K562 (cell line): ENCODE results near the gene TEX101. TPM values are rescaled to one million over a fixed set of nuclear protein-coding genes. Genes with fewer than 3 reads are reported as not detected.
A peak's percentile ranks its signal among the peaks of the same experiment; 100 is the strongest.

Experiments used
- ATAC-seq: fragments of 200-7000 bp; cut with Tn5 transposase; 3 replicates; pipeline ENCODE4 v1.9.1; 2020; ENCODE audit warnings: moderate library complexity
- BruUV-seq: library from RNA; stranded (reverse); fragments of 400-500 nt; replicated peaks from 2 replicates; lab custom pipeline; 2021; lab: Mats Ljungman, UMichigan
- CTCF ChIA-PET: fragments of 300-600 bp; formaldehyde crosslinking; extraction: SDS; loops from one replicate; lab custom pipeline; 2021; ENCODE audit warnings: low intra/inter-chr PET ratio; lab: Yijun Ruan, JAX
- POLR2A ChIA-PET: fragments of 300-600, 350-650 bp; sonication (Branson Sonifier 250); formaldehyde crosslinking; extraction: SDS; loops from one replicate; lab custom pipeline; 2021; ENCODE audit warnings: antibody characterized with exemption, inconsistent platforms; lab: Yijun Ruan, JAX
- DNase-seq, 4 experiments: peaks; one replicate each; pipeline versions ENCODE4 v3.0.0 to v3.0.0-alpha.2; 2011 to 2018; ENCODE audit warnings: low spot score in 3 of 4, mixed read lengths in 3 of 4; ENCODE audit errors: extremely low read depth in 1 of 4
- FAIRE-seq: peaks from 2 replicates; lab custom pipeline; 2011; peaks lifted over from hg19 to GRCh38; lab: Jason Lieb, UNC
- H2AFZ ChIP-seq: 2 replicates; pipeline ENCODE4 v1.6.0; 2011; ENCODE audit warnings: low read depth, low read length, control low read depth, inconsistent platforms
- H3K27ac ChIP-seq: fragments of 200-600 bp; 3 replicates; pipeline ENCODE4 v1.8.0; 2011; ENCODE audit warnings: low read depth, mild to moderate bottlenecking, control low read depth, inconsistent platforms, low read length, moderate library complexity, mixed read lengths; ENCODE audit errors: extremely low read depth
- H3K27me3 ChIP-seq, 2 experiments: fragments of 300-600 bp in 1 of 2; 2 replicates in 1 of 2; 3 replicates in 1 of 2; pipeline versions ENCODE4 v1.6.0 to v1.8.0; 2011; ENCODE audit warnings: inconsistent platforms in 2 of 2, low read length in 2 of 2, mild to moderate bottlenecking in 1 of 2, mixed read lengths in 1 of 2, moderate library complexity in 1 of 2; ENCODE audit not compliant: control insufficient read depth in 2 of 2, insufficient read depth in 2 of 2
- H3K36me3 ChIP-seq: fragments of 300-600 bp; 3 replicates; pipeline ENCODE4 v1.8.0; 2011; ENCODE audit warnings: mild to moderate bottlenecking, low read length, inconsistent platforms; ENCODE audit not compliant: control insufficient read depth, insufficient read depth
- H3K4me1 ChIP-seq, 2 experiments: fragments of 200-600 bp in 1 of 2; replicated peaks in 1 of 2; 2 replicates in 1 of 2; 3 replicates in 1 of 2; pipeline versions ENCODE4 v1.5.1 to v1.8.0; 2011; ENCODE audit warnings: inconsistent platforms in 2 of 2, low read length in 2 of 2, mild to moderate bottlenecking in 1 of 2, mixed read lengths in 1 of 2, moderate library complexity in 1 of 2; ENCODE audit not compliant: control insufficient read depth in 2 of 2, insufficient read depth in 2 of 2
- H3K4me2 ChIP-seq: 2 replicates; pipeline ENCODE4 v1.6.1; 2011; ENCODE audit warnings: low read length, control low read depth, inconsistent platforms, mixed read lengths; ENCODE audit not compliant: insufficient read depth
- H3K4me3 ChIP-seq: fragments of 200-600 bp; sonication (generic), shearing (Covaris generic); 2 replicates; pipeline ENCODE4 v1.5.1; 2016; ENCODE audit warnings: control low read depth, inconsistent platforms
- H3K79me2 ChIP-seq: fragments of 200-600 bp; 3 replicates; pipeline ENCODE4 v1.8.0; 2011; ENCODE audit warnings: low read length, inconsistent platforms; ENCODE audit not compliant: control insufficient read depth, insufficient read depth
- H3K9ac ChIP-seq, 2 experiments: 2 replicates each; pipeline versions ENCODE4 v1.6.0 to v1.6.1; 2011; ENCODE audit warnings: low read depth in 2 of 2, low read length in 2 of 2, control low read depth in 1 of 2, inconsistent platforms in 1 of 2, mild to moderate bottlenecking in 1 of 2, mixed read lengths in 1 of 2; ENCODE audit not compliant: insufficient read depth in 1 of 2
- H3K9me1 ChIP-seq: one replicate; pipeline ENCODE4 v1.6.0; 2011; ENCODE audit warnings: inconsistent platforms, mild to moderate bottlenecking, low read length, moderate library complexity; ENCODE audit not compliant: control insufficient read depth, insufficient read depth
- H3K9me3 ChIP-seq: replicated peaks from 2 replicates; pipeline ENCODE4 v1.5.1; 2011; ENCODE audit warnings: low read depth, low read length, inconsistent platforms; ENCODE audit not compliant: control insufficient read depth, insufficient read depth
- H4K20me1 ChIP-seq: replicated peaks from 2 replicates; pipeline ENCODE4 v1.6.1; 2011; ENCODE audit warnings: low read length, inconsistent platforms, mixed read lengths; ENCODE audit not compliant: control insufficient read depth, insufficient read depth
- BACH1 ChIP-seq: fragments of 200-800 bp; sonication (Bioruptor generic); IDR thresholded peaks from 2 replicates; pipeline ENCODE4 v1.6.1; 2016; ENCODE audit warnings: missing genetic modification characterization, missing compliant biosample characterization
- CBFA2T3 ChIP-seq: fragments of 450-650 bp; IDR thresholded peaks from 2 replicates; pipeline ENCODE4 v1.6.1; 2017
- KLF16 ChIP-seq: IDR thresholded peaks from 2 replicates; pipeline ENCODE4 v1.6.1; 2016; ENCODE audit warnings: antibody characterized with exemption
- SMAD1 ChIP-seq: fragments of 150-350 bp; IDR thresholded peaks from 2 replicates; pipeline ENCODE4 v1.6.1; 2014; ENCODE audit warnings: low read length, low read depth; ENCODE audit not compliant: partially characterized antibody
- SRSF3 ChIP-seq: fragments of 200-400 bp; formaldehyde crosslinking; IDR thresholded peaks from 2 replicates; pipeline ENCODE4 v1.6.1; 2016; ENCODE audit warnings: mild to moderate bottlenecking, low read length, moderate library complexity; ENCODE audit not compliant: insufficient read depth
- TCF7 ChIP-seq: sonication (generic); IDR thresholded peaks from 2 replicates; pipeline ENCODE4 v1.6.1; 2016; ENCODE audit warnings: antibody characterized with exemption, borderline replicate concordance
- YY1 ChIP-seq, 3 experiments: IDR thresholded peaks; 2 replicates each; pipeline ENCODE4 v1.6.1; 2011; ENCODE audit warnings: low read length in 2 of 3, mild to moderate bottlenecking in 2 of 3, moderate library complexity in 2 of 3, borderline replicate concordance in 1 of 3, control low read depth in 1 of 3, low read depth in 1 of 3; ENCODE audit not compliant: insufficient read depth in 3 of 3, insufficient replicate concordance in 2 of 3, control insufficient read depth in 1 of 3, insufficient read length in 1 of 3; ENCODE audit errors: extremely low read depth in 1 of 3
- ZNF584 ChIP-seq: fragments of 200-800 bp; sonication (Bioruptor generic); IDR thresholded peaks from 2 replicates; pipeline ENCODE4 v1.6.1; 2016; ENCODE audit warnings: low read depth, mild to moderate bottlenecking, missing genetic modification characterization, missing compliant biosample characterization
- ZNF586 ChIP-seq: fragments of 450-650 bp; formaldehyde crosslinking; conservative IDR thresholded peaks from 2 replicates; pipeline ENCODE4 v1.4.0; 2020; ENCODE audit warnings: mild to moderate bottlenecking, moderate library complexity
- ZNF764 ChIP-seq: fragments of 250-450 bp; sonication (Bioruptor Pico); IDR thresholded peaks from 2 replicates; pipeline ENCODE4 v1.4.0; 2020; ENCODE audit warnings: low read depth, mild to moderate bottlenecking, moderate library complexity
- WGBS: fragments of 100-300 bp; shearing (Covaris generic); methylation state at CpG from one replicate; pipeline ENCODE4 v1.1.6; 2016; ENCODE audit warnings: low coverage, mixed read lengths; ENCODE audit not compliant: insufficient coverage; ENCODE audit errors: missing lambda C conversion rate; 5-methylcytosine and 5-hydroxymethylcytosine counted together
- in situ Hi-C: fragments of 300-500 bp; cut with MboI; formaldehyde crosslinking; loops from 4 replicates; pipeline ENCODE4 v1.15.0; 2018; ENCODE audit warnings: inconsistent platforms, mixed read lengths
- intact Hi-C: fragments of 100-400 bp; cut with micrococcal nuclease; formaldehyde crosslinking; loops from 2 replicates; pipeline ENCODE4 v1.14.2; 2022
- polyA plus RNA-seq, 8 experiments: library from polyadenylated mRNA; depleted of rRNA in 4 of 8; stranded (reverse) in 5 of 8; unstranded in 3 of 8; fragments of >200 nt; fragmentation: Nextera tagmentation in 2 of 8; fragmentation: Illumina TruSeq in 1 of 8; extraction: Ambion mirVana in 2 of 8; extraction: Trizol in 1 of 8; gene quantifications; 2 replicates each; pipeline versions ENCODE4 v1.2.1 to v1.2.3, GENCODE V29; 2011 to 2014; ENCODE audit warnings: inconsistent platforms in 1 of 8, missing spikeins in 1 of 8
- total RNA-seq, 7 experiments: library from RNA; depleted of rRNA in 6 of 7; stranded (reverse); fragments of >200 nt in 6 of 7; fragmentation: Illumina TruSeq in 2 of 7; extraction: Trizol in 2 of 7; gene quantifications; 2 replicates each; pipeline versions ENCODE4 v1.2.1 to v1.2.3, GENCODE V29; 2011 to 2021; ENCODE audit warnings: low replicate concordance in 1 of 7
- TF ChIP-seq, protein P1 (sequence below): sonication (generic); IDR thresholded peaks from 2 replicates; pipeline ENCODE4 v1.6.1; 2016
- TF ChIP-seq, protein P2 (sequence below): fragments of 250-450 bp; sonication (Bioruptor Pico); IDR thresholded peaks from 2 replicates; pipeline ENCODE4 v1.8.0; 2021; ENCODE audit warnings: moderate library complexity, mild to moderate bottlenecking, inconsistent platforms
- TF ChIP-seq, protein P3 (sequence below), 2 experiments: fragments of 450-650 bp in 1 of 2; sonication (generic) in 1 of 2; formaldehyde crosslinking; conservative IDR thresholded peaks; 2 replicates each; pipeline versions ENCODE4 v1.4.0 to v1.8.1; 2020 to 2022; ENCODE audit warnings: mild to moderate bottlenecking in 1 of 2, missing genetic modification reagents in 1 of 2
- TF ChIP-seq, protein P4 (sequence below): fragments of 450-650 bp; IDR thresholded peaks from 2 replicates; pipeline ENCODE4 v1.6.1; 2018; ENCODE audit warnings: mild to moderate bottlenecking, low read depth; ENCODE audit not compliant: partially characterized antibody

Gene TEX101
- total and polyA plus RNA-seq, 9 of the 15 experiments (the other 6 are each of a cell fraction or from before 2014, with no cell fraction given): 0.10 to 0.36 (median 0.14) TPM; not detected in 6

DNA sequence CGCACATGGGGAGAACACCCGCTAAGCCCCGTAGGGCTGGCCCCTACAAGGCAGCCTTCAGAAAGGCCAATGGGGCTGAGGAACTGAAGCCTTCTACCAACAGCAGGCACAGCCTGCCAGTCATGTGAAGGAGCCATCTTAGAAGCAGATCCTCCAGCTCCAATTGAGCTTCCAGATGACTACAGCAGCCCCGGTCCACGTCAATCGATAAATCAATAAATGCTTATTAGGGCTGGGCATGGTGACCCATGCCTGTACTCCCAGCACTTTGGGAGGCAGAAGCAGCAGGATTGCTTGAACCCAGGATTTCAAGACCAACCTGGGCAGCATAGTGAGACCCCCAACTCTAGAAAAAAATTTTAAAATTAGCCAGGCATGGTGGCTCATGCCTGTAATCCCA is 23.0 kb downstream of the TEX101 start (continued):
- TF ChIP-seq, protein P1, sequence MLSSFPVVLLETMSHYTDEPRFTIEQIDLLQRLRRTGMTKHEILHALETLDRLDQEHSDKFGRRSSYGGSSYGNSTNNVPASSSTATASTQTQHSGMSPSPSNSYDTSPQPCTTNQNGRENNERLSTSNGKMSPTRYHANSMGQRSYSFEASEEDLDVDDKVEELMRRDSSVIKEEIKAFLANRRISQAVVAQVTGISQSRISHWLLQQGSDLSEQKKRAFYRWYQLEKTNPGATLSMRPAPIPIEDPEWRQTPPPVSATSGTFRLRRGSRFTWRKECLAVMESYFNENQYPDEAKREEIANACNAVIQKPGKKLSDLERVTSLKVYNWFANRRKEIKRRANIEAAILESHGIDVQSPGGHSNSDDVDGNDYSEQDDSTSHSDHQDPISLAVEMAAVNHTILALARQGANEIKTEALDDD: no peak
- TF ChIP-seq BACH1: no peak

DNA sequence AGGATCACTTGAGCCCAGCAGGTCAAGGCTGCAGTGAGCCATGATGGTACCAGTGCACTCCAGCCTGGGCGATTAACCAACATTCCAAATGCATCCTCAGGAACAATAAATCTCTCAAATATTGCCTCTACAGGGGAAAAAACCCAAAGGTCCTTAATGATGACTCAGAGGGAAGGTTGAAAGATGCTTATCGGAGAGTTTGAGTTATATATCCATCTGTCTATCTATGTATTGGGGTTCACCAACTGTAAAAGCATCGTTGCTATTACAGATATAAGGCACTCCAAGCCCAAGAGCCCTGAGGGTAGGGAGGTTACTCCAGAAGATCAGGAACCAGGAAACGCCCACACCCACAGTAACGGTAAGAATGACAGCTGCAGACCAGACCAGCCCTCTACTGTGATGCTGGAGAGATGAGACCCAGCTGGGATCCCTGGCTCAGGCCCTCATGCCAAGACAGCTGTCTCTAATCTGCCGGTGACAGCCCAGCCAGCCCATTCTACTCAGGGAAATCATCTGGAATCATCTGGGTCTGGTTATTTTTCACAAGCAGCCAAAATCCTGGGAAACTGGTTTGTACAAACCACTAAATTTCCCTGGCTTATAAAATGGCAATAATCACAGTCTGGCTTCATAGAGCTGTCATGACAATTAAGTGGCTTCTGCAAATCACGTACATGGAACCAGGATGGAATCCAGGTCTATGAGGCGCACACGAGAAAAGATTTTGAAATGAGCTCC is 23.8 kb downstream of the TEX101 start:
- ChIA-PET CTCF (no interaction called here), POLR2A (interaction anchor here (0.9 to 2.1 kb wide), 2 partner anchors 16 to 82 kb away, joined by 3 to 6 read pairs; no protein-coding TSS in a partner anchor)
- Histone ChIP-seq H3K27me3 (peaks cover 0 to 4% of the 10 kb centered on the region in 2 experiments; a peak in 1 of 5 replicates), H3K4me3 (no peak overlapping the region), H3K9me3 (no peaks in the 10 kb centered on the region; the same call in 1 of the 2 replicates), H3K9ac (no peak overlapping the region), H4K20me1 (no peaks in the 10 kb centered on the region), H2AFZ (no peak overlapping the region), H3K36me3 (no peaks in the 10 kb centered on the region), H3K4me1 (no peaks in the 10 kb centered on the region; a peak in 1 of 5 replicates), H3K9me1 (no peaks in the 10 kb centered on the region), H3K27ac (no peak overlapping the region), H3K4me2 (no peak overlapping the region), H3K79me2 (no peaks in the 10 kb centered on the region)
- intact Hi-C loops (no loop called here), in situ Hi-C loops (no loop called here)
- FAIRE-seq: no peak
- no peak for DNase-seq
- BruUV-seq: no TSS peak
- 9% methylated on average over 9 of the region's 9 CpGs for WGBS
- ATAC-seq: no peak
- TF ChIP-seq YY1 (IDR thresholded peaks at IDR 0.05; ENCODE audit: borderline replicate concordance in 1 of 3, control insufficient read depth in 1 of 3, extremely low read depth in 1 of 3, insufficient read depth in 3 of 3, insufficient read length in 1 of 3, insufficient replicate concordance in 2 of 3, low read depth in 1 of 3, low read length in 2 of 3): no peak
- TF ChIP-seq, protein P2, sequence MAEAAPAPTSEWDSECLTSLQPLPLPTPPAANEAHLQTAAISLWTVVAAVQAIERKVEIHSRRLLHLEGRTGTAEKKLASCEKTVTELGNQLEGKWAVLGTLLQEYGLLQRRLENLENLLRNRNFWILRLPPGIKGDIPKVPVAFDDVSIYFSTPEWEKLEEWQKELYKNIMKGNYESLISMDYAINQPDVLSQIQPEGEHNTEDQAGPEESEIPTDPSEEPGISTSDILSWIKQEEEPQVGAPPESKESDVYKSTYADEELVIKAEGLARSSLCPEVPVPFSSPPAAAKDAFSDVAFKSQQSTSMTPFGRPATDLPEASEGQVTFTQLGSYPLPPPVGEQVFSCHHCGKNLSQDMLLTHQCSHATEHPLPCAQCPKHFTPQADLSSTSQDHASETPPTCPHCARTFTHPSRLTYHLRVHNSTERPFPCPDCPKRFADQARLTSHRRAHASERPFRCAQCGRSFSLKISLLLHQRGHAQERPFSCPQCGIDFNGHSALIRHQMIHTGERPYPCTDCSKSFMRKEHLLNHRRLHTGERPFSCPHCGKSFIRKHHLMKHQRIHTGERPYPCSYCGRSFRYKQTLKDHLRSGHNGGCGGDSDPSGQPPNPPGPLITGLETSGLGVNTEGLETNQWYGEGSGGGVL (CRISPR knock-in tag): no peak
- TF ChIP-seq ZNF586 (CRISPR knock-in tag): no peak
- no peak for TF ChIP-seq SRSF3
- TF ChIP-seq ZNF584: no peak
- TF ChIP-seq KLF16: 0 out of 2 replicates have a peak, but pooled peaks have one; percentile 10
- TF ChIP-seq, protein P3, sequence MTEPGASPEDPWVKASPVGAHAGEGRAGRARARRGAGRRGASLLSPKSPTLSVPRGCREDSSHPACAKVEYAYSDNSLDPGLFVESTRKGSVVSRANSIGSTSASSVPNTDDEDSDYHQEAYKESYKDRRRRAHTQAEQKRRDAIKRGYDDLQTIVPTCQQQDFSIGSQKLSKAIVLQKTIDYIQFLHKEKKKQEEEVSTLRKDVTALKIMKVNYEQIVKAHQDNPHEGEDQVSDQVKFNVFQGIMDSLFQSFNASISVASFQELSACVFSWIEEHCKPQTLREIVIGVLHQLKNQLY (CRISPR knock-in tag; conservative IDR thresholded peaks at IDR 0.05): no peak
- TF ChIP-seq CBFA2T3: peak; percentile 59
- TF ChIP-seq ZNF764: no peak
- no peak for TF ChIP-seq TCF7
- TF ChIP-seq, protein P4, sequence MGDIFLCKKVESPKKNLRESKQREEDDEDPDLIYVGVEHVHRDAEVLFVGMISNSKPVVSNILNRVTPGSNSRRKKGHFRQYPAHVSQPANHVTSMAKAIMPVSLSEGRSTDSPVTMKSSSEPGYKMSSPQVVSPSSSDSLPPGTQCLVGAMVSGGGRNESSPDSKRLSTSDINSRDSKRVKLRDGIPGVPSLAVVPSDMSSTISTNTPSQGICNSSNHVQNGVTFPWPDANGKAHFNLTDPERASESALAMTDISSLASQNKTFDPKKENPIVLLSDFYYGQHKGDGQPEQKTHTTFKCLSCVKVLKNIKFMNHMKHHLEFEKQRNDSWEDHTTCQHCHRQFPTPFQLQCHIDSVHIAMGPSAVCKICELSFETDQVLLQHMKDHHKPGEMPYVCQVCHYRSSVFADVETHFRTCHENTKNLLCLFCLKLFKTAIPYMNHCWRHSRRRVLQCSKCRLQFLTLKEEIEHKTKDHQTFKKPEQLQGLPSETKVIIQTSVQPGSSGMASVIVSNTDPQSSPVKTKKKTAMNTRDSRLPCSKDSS: no peak
- no peak for TF ChIP-seq SMAD1
